D721Med (cell line): Measurements from ENCODE around the gene ABCA8.

Source experiments
- DNase-seq: peaks from one replicate; pipeline ENCODE4 v3.0.0; 2011; ENCODE audit warnings: low spot score; ENCODE audit not compliant: insufficient read length
- FAIRE-seq: peaks from 2 replicates; lab custom pipeline; 2011; peaks lifted over from hg19 to GRCh38; lab: Jason Lieb, UNC
- CTCF ChIP-seq: IDR thresholded peaks from 2 replicates; pipeline ENCODE4 v1.5.1; 2012; ENCODE audit warnings: mild to moderate bottlenecking, control low read depth; ENCODE audit not compliant: insufficient read depth; ENCODE audit errors: missing control alignments

Gene ABCA8

DNA sequence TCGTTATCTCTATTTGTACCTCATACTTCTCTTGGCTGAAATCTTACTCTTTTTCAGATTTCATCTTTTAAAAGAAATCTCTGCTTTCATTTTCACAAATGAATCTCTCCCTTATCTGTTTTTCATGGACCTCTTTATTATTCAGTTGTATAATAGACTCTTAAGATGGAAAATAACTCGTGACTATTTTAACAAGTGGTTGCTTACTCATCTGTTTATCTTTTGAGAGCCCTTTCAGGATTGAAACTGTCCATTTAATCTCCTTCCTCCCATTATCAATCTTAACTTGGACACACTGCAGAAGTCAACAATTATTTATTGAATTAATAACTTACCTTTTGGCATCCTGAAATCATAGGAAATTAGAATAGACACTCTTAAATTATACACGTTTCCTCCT is 68.8 kb downstream of the ABCA8 start:
- DNase-seq (no peak), FAIRE-seq (no peak)
- TF ChIP-seq CTCF, result no peak

DNA sequence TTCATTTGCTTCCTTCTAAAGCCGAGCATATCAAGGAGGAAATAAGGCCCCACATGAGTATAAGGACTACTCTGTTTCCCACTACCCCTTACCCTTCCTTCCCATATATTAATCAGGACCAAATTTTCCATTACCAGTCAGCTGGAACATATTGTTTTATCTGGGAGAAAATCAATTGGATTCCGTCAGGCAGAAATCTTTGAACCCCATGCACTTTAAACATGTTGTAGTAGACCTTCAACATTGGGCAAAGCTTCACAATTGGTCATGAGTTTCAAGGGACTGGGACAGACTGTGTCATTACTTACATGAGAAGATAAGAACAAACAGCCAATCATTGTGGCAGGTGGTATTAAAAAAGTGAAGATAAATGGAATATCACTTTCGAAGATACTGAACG is 70.3 kb downstream of the ABCA8 start:
- DNase-seq, result no peak
- TF ChIP-seq CTCF, result no peak

DNA sequence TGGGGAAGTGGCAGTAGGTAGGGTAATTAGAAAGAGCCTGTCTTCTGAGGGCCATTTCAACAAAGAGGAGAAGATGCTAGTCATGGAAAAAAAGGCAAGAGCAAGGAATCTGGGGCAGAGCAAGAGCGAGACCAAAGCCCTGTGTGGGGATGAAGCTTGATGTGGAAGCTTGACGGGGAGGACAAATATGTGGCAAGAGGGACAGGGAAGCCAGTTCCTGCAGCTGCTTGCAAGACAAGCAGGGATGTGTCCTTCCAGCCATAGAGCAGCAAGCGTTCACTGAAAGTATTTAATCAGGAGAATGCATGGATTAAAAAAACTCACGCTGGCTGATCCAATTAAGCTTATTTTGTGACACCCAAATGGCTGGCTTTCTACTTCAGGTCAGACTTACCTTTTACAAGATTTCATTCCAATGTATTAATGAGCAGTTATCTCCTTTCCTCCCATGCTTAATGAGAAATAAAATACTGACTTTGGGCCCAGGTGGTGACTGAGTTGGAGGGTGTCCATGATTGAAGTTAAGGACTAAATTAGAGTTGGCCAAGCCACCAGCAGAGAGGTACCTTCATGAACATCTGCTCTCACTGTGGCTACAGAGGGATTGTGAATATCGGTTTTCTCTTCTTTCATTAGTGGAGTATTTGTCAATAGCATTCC is 76.8 kb downstream of the ABCA8 start:
- FAIRE-seq (no peak), DNase-seq (no peak)
- no peak for TF ChIP-seq CTCF

More for the DNA sequence above, 70.3 kb downstream of the ABCA8 start:
- FAIRE-seq, result no peak

DNA sequence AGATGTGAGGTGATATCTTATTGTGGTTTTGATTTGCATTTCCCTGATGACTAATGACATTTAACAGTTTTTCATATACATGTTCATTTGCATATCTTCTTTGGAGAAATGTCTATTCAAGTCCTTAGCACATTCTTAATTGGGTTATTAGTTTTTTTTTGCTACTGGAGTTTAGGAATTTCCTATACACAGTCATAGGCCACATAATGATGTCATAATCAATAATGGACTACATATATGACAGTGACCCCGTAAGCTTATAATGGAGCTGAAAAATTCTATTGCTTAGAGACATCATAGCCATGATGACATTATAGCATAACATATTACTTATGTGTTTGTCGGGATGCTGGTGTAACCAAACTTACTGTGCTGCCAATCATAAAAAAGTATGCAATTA is 83.7 kb downstream of the ABCA8 start:
- no peak for TF ChIP-seq CTCF
- DNase-seq (no peak), FAIRE-seq (no peak)

- DNase-seq, result no peak
- no peak for TF ChIP-seq CTCF
- FAIRE-seq, result no peak
Measured at GRCh38 chr17:68870976-68871375, 84.2 kb downstream of the ABCA8 start.

- FAIRE-seq (no peak), DNase-seq (no peak)
- no peak for TF ChIP-seq CTCF
Measured at GRCh38 chr17:68870161-68870826, 84.9 kb downstream of the ABCA8 start.

DNA sequence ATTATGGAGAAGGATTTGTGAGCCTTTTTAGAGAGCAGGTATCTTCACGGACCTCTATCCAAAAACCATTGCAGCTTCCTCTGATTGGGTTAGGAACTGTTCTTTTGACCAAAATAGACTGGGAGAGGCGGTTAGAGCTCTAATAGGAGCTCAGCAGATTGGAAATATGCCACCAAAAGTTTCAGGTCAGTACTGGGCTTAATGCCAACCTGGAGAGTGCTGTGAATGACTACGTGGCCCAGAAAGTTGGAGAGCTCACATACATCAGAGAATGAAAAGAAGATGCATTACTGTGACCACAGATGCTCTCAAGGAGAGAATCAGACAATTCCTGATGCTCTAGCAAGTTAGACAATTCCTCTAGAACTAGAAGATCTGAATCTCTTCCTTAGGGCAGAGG is 86.5 kb downstream of the ABCA8 start:
- DNase-seq (no peak), FAIRE-seq (no peak)
- no peak for TF ChIP-seq CTCF
